A549 (cell line): ENCODE measurements around the gene SEMA5B. TPM values are rescaled to one million over a fixed set of nuclear protein-coding genes. Genes with fewer than 3 reads are reported as not detected.

Source experiments
- ATAC-seq, 2 experiments: fragments of 200-7000 bp in 1 of 2; fragments of >200 bp in 1 of 2; cut with Nextera tagmentation in 1 of 2; cut with Tn5 transposase in 1 of 2; 3 replicates each; pipeline versions ENCODE4 v1.8.0 to v1.9.1; 2018 to 2020; ENCODE audit warnings: mild to moderate bottlenecking in 1 of 2, moderate library complexity in 1 of 2
- CTCF ChIA-PET: fragments of 300-600 bp; sonication (Branson Sonifier 250); formaldehyde crosslinking; extraction: SDS; loops from one replicate; lab custom pipeline; 2021; ENCODE audit warnings: antibody characterized with exemption, inconsistent platforms; lab: Yijun Ruan, JAX
- POLR2A ChIA-PET: fragments of 350-600 bp; formaldehyde crosslinking; extraction: SDS; loops from one replicate; lab custom pipeline; 2021; ENCODE audit warnings: antibody characterized with exemption, inconsistent platforms; lab: Yijun Ruan, JAX
- DNase-seq, 2 experiments: peaks; one replicate each; pipeline versions ENCODE4 v3.0.0 to v3.0.0-alpha.2; 2011 to 2016; ENCODE audit warnings: low read depth in 1 of 2, low spot score in 1 of 2
- FAIRE-seq: peaks from 2 replicates; lab custom pipeline; 2011; peaks lifted over from hg19 to GRCh38; lab: Jason Lieb, UNC
- H3K27ac ChIP-seq, 2 experiments: fragments of >200 bp; sonication (Bioruptor Twin); formaldehyde crosslinking; 3 replicates each; pipeline ENCODE4 v1.5.1; 2016 to 2017
- H3K4me1 ChIP-seq: fragments of >200 bp; sonication (Bioruptor Twin); formaldehyde crosslinking; 3 replicates; pipeline ENCODE4 v1.6.1; 2016
- H3K4me2 ChIP-seq: fragments of >200 bp; sonication (Bioruptor Twin); formaldehyde crosslinking; 3 replicates; pipeline ENCODE4 v1.6.1; 2016
- H3K4me3 ChIP-seq: fragments of >200 bp; sonication (Bioruptor Twin); formaldehyde crosslinking; 3 replicates; pipeline ENCODE4 v1.5.1; 2016
- H3K9me3 ChIP-seq: fragments of >200 bp; sonication (Bioruptor Twin); formaldehyde crosslinking; 3 replicates; pipeline ENCODE4 v1.6.1; 2016
- BHLHE40 ChIP-seq: IDR thresholded peaks from 2 replicates; pipeline ENCODE4 v1.6.1; 2012; ENCODE audit warnings: low read depth, low read length, inconsistent platforms
- CHD2 ChIP-seq: fragments of 150-350 bp; IDR thresholded peaks from 2 replicates; pipeline ENCODE4 v1.6.1; 2014; ENCODE audit warnings: low read length; ENCODE audit not compliant: partially characterized antibody
- EP300 ChIP-seq, 2 experiments: fragments of >200 bp; sonication (Bioruptor Twin); formaldehyde crosslinking; IDR thresholded peaks; 2 replicates in 1 of 2; 3 replicates in 1 of 2; pipeline ENCODE4 v1.6.1; 2016 to 2017
- ESRRA ChIP-seq: fragments of 150-350 bp; IDR thresholded peaks from 2 replicates; pipeline ENCODE4 v1.6.1; 2014; ENCODE audit warnings: mild to moderate bottlenecking, low read length, borderline replicate concordance
- FOSB ChIP-seq: fragments of 250-450 bp; sonication (Bioruptor Pico); IDR thresholded peaks from 2 replicates; pipeline ENCODE4 v1.5.0; 2020; ENCODE audit warnings: mild to moderate bottlenecking, moderate library complexity
- GATA3 ChIP-seq: IDR thresholded peaks from 2 replicates; pipeline ENCODE4 v1.6.1; 2012; ENCODE audit warnings: borderline replicate concordance
- JUN ChIP-seq, 2 experiments: fragments of >200 bp; sonication (Bioruptor Twin); formaldehyde crosslinking; IDR thresholded peaks; 2 replicates in 1 of 2; 3 replicates in 1 of 2; pipeline ENCODE4 v1.6.1; 2016 to 2017
- JUNB ChIP-seq: fragments of >200 bp; sonication (Bioruptor Twin); formaldehyde crosslinking; IDR thresholded peaks from 2 replicates; pipeline ENCODE4 v1.6.1; 2016
- MAFK ChIP-seq: fragments of 450-650 bp; IDR thresholded peaks from 2 replicates; pipeline ENCODE4 v1.6.1; 2014; ENCODE audit not compliant: partially characterized antibody
- PHF8 ChIP-seq: fragments of 200-600 bp; sonication (generic); IDR thresholded peaks from 2 replicates; pipeline ENCODE4 v1.6.1; 2016; ENCODE audit warnings: low read depth, mild to moderate bottlenecking, antibody characterized with exemption, moderate library complexity, borderline replicate concordance
- POLR2AphosphoS2 ChIP-seq: conservative IDR thresholded peaks from 2 replicates; pipeline ENCODE4 v1.6.1; 2012; ENCODE audit warnings: low read length, improper control_type of control experiment, inconsistent platforms
- RAD21 ChIP-seq, 2 experiments: fragments of >200 bp in 1 of 2; sonication (Bioruptor Twin) in 1 of 2; formaldehyde crosslinking in 1 of 2; IDR thresholded peaks in 1 of 2; conservative IDR thresholded peaks in 1 of 2; 2 replicates in 1 of 2; 3 replicates in 1 of 2; pipeline ENCODE4 v1.6.1; 2012 to 2018; ENCODE audit warnings: inconsistent platforms in 1 of 2
- RCOR1 ChIP-seq: fragments of 150-350 bp; IDR thresholded peaks from 2 replicates; pipeline ENCODE4 v1.6.1; 2014; ENCODE audit warnings: antibody characterized with exemption, low read length, low read depth
- ZFP36 ChIP-seq: fragments of 450-650 bp; IDR thresholded peaks from 2 replicates; pipeline ENCODE4 v1.6.1; 2014; ENCODE audit warnings: borderline replicate concordance; ENCODE audit not compliant: partially characterized antibody
- WGBS: methylation state at CpG from one replicate; pipeline ENCODE4 v1.1.6; 2017; ENCODE audit errors: missing lambda C conversion rate; 5-methylcytosine and 5-hydroxymethylcytosine counted together
- polyA plus RNA-seq, 4 experiments: library from polyadenylated mRNA; depleted of rRNA in 3 of 4; stranded (reverse); fragments of >200 nt; fragmentation: RNase III in 1 of 4; extraction: RNeasy Plus Mini Kit Qiagen cat#74134 plus additional on column Dnase treatment in 1 of 4; gene quantifications; 2 replicates in 3 of 4; 3 replicates in 1 of 4; pipeline ENCODE4 v1.2.3, GENCODE V29; 2011 to 2017
- TF ChIP-seq, protein P1 (sequence below): IDR thresholded peaks from 2 replicates; pipeline ENCODE4 v1.6.1; 2012
- TF ChIP-seq, protein P2 (sequence below): fragments of 250-450 bp; sonication (Bioruptor Pico); IDR thresholded peaks from 2 replicates; pipeline ENCODE4 v1.5.0; 2021; ENCODE audit warnings: mild to moderate bottlenecking, moderate library complexity, borderline replicate concordance
- TF ChIP-seq, protein P3 (sequence below): IDR thresholded peaks from 2 replicates; pipeline ENCODE4 v1.6.1; 2012; ENCODE audit warnings: low read depth, borderline replicate concordance
- TF ChIP-seq, protein P4 (sequence below): fragments of >200 bp; sonication (Bioruptor Twin); formaldehyde crosslinking; IDR thresholded peaks from 3 replicates; pipeline ENCODE4 v1.6.1; 2016
- TF ChIP-seq, protein P5 (sequence below): fragments of 150-350 bp; IDR thresholded peaks from 2 replicates; pipeline ENCODE4 v1.6.1; 2014; ENCODE audit warnings: low read depth, mild to moderate bottlenecking, low read length

The SEMA5B gene
- polyA plus RNA-seq, 2 of the 4 experiments (the other 2 are of a cell fraction): 0.03 TPM; not detected in 1

DNA sequence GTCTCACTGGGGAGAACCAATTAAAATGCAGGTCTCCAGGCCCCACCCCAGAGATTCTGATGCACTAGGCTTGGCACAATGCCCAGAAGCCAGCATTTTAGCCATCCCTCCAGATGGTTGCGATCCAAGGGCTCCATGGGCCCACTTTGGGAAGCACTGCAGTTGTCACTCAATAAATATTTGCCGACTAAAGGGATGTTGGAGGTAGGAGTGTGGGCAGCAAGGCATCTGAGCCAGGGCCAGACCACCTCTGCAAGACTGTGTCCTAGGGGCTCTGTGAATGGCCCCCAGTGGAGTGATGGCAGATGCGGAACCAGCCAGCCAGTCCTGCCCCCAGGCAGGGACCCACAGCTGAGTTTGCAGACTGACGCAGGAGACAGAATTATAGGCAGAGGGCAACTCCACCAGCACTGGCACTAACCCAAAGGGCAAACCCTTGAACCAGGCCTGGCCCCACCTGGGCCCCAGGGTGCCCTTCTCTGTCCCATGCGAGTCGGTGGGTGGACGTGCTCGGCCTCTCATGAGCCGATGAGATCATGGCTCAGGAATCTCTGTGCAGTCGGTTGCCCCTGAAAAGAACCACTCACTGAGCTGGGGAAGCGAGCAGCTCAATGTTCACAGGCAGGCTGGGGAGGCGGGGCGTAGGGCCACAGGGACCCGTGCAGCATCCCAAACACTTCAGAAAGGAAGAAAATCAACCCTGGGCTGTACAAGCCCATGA lies 49.7 kb downstream of the SEMA5B start:
- POLR2A ChIA-PET: no interaction called here
- Histone ChIP-seq H3K27ac (no peak overlapping the region), H3K4me2 (no peak overlapping the region), H3K9me3 (no peaks in the 10 kb centered on the region)
- ATAC-seq: peak in 1 of 2 experiments; percentile 60; a peak in 3 of 6 replicates
- DNase-seq: peak in 1 of 2 experiments; percentile 10
- no peak for TF ChIP-seq EP300 (IDR thresholded peaks at IDR 0.05)
- peak; percentile 13 for TF ChIP-seq MAFK
- TF ChIP-seq, all 56 proteins: peak for 1
- FAIRE-seq: no peak
- CTCF ChIA-PET: interaction anchor here (1.9 to 2.0 kb wide), 2 partner anchors 11 to 35 kb away, joined by 5 read pairs; no protein-coding TSS in a partner anchor
- H3K4me1 ChIP-seq: no peaks in the 10 kb centered on the region
- 68% methylated on average over 9 of the region's 14 CpGs for WGBS
- no peak overlapping the region for H3K4me3 ChIP-seq

DNA sequence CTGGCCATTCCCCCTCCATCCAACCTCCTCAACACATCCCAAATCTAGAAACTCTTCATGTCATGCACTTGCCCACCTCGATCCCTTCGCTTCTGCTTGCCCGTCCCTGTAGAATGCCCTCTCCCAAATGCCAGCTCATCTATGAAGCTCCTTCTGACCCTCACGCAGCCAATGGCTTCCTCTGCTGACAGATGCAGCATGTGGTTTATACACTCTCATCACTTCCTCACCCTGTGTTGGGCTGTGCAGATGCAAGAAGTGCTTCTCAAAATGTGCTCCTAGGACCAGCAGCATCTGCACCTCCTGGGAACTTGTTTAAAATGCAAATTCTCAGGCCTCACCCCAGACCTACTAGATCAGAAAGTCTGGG lies 51.7 kb downstream of the SEMA5B start:
- TF ChIP-seq, protein P1, sequence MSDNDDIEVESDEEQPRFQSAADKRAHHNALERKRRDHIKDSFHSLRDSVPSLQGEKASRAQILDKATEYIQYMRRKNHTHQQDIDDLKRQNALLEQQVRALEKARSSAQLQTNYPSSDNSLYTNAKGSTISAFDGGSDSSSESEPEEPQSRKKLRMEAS: no peak
- TF ChIP-seq, protein P2, sequence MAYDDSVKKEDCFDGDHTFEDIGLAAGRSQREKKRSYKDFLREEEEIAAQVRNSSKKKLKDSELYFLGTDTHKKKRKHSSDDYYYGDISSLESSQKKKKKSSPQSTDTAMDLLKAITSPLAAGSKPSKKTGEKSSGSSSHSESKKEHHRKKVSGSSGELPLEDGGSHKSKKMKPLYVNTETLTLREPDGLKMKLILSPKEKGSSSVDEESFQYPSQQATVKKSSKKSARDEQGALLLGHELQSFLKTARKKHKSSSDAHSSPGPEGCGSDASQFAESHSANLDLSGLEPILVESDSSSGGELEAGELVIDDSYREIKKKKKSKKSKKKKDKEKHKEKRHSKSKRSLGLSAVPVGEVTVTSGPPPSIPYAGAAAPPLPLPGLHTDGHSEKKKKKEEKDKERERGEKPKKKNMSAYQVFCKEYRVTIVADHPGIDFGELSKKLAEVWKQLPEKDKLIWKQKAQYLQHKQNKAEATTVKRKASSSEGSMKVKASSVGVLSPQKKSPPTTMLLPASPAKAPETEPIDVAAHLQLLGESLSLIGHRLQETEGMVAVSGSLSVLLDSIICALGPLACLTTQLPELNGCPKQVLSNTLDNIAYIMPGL (CRISPR knock-in tag): no peak
- TF ChIP-seq RCOR1 (no peak), BHLHE40 (no peak), RAD21 (conservative IDR thresholded peaks at IDR 0.05 in 1 of 2, IDR thresholded peaks at IDR 0.05 in 1 of 2) (no peak), ESRRA (no peak), GATA3 (no peak), CHD2 (no peak), POLR2AphosphoS2 (no peak), PHF8 (no peak), MAFK (no peak), ZFP36 (no peak)
- TF ChIP-seq, protein P3, sequence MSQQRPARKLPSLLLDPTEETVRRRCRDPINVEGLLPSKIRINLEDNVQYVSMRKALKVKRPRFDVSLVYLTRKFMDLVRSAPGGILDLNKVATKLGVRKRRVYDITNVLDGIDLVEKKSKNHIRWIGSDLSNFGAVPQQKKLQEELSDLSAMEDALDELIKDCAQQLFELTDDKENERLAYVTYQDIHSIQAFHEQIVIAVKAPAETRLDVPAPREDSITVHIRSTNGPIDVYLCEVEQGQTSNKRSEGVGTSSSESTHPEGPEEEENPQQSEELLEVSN: no peak
- TF ChIP-seq, protein P4, sequence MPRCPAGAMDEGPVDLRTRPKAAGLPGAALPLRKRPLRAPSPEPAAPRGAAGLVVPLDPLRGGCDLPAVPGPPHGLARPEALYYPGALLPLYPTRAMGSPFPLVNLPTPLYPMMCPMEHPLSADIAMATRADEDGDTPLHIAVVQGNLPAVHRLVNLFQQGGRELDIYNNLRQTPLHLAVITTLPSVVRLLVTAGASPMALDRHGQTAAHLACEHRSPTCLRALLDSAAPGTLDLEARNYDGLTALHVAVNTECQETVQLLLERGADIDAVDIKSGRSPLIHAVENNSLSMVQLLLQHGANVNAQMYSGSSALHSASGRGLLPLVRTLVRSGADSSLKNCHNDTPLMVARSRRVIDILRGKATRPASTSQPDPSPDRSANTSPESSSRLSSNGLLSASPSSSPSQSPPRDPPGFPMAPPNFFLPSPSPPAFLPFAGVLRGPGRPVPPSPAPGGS: no peak
- TF ChIP-seq, all 56 proteins: peak for 0
- no peak for ATAC-seq
- ChIA-PET CTCF (interaction anchor here (1.0 kb wide), 1 partner anchor 8 kb away, joined by 3 read pairs; no protein-coding TSS in a partner anchor), POLR2A (no interaction called here)
- FAIRE-seq: no peak
- 81% methylated on average over 4 of the region's 4 CpGs for WGBS
- Histone ChIP-seq H3K4me3 (no peak overlapping the region), H3K4me2 (no peak overlapping the region), H3K27ac (no peak overlapping the region), H3K9me3 (no peaks in the 10 kb centered on the region), H3K4me1 (no peaks in the 10 kb centered on the region)
- DNase-seq: no peak

DNA sequence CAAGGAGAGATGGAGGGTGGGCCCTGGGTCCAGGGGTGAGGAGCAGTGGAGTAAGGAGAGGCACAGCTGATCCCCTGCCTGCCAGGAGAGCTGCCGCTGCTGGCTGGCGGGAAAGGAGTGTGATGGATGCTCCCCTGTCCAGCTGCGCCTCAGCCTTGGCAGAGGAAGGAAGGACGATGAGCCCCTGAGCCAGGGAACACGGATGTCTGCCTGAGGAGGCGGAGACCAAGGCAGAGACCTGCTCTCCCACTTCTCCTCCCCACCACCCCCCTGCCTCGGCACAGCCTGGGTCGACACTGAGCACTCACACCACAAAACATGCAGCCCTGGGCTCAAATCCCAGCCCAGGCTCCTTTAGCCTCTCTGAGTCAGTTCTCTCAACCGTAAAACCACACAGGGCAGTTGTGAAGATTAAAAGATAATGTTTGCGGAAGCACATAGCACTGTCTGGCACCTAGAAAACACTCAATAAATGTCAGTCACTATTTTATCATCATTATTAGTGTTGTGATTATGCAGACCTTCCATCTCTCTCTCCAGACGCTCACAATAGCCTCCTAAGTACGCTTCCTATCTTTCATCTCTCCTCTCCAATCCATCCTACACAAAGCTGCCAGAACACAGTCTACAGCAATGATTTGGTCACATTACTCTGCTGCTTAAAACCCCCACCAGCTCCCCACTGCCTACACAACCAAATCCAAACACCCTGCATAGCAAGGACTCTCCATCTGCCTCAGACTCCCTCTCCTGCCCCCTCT lies 52.2 kb downstream of the SEMA5B start:
- DNase-seq (no peak), FAIRE-seq (no peak), ATAC-seq (no peak)
- TF ChIP-seq JUNB: no peak
- TF ChIP-seq FOSB: no peak
- TF ChIP-seq JUN (IDR thresholded peaks at IDR 0.05): no peak
- TF ChIP-seq, protein P5, sequence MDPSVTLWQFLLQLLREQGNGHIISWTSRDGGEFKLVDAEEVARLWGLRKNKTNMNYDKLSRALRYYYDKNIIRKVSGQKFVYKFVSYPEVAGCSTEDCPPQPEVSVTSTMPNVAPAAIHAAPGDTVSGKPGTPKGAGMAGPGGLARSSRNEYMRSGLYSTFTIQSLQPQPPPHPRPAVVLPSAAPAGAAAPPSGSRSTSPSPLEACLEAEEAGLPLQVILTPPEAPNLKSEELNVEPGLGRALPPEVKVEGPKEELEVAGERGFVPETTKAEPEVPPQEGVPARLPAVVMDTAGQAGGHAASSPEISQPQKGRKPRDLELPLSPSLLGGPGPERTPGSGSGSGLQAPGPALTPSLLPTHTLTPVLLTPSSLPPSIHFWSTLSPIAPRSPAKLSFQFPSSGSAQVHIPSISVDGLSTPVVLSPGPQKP: no peak
- ChIA-PET CTCF (interaction anchor here (1.2 to 1.4 kb wide), 2 partner anchors 10 to 32 kb away, joined by 3 to 5 read pairs; no protein-coding TSS in a partner anchor), POLR2A (no interaction called here)
- no peak overlapping the region for H3K27ac ChIP-seq
- WGBS: 62% methylated on average over 12 of the region's 12 CpGs
- H3K4me1 ChIP-seq: no peaks in the 10 kb centered on the region
- H3K4me3 ChIP-seq: no peak overlapping the region
- H3K9me3 ChIP-seq: no peaks in the 10 kb centered on the region
- no peak overlapping the region for H3K4me2 ChIP-seq
